ENCODE data around the gene PTGIS. TPM values are rescaled to one million over a fixed set of nuclear protein-coding genes. Genes with fewer than 3 reads are reported as not detected.
"Not testable (repeated sequence)": the region's sequence is repeated elsewhere in the genome, so short reads cannot be mapped to it uniquely, and the experiment has no call there.

The PTGIS gene
- total RNA-seq, 1 experiment from 2014 or later: 20.0 TPM

GRCh38 chr20:49612127-49612738, 44.3 kb upstream of the PTGIS start:
- Histone ChIP-seq H2BK15ac (ENCODE audit: low read depth, low read length) (no peak overlapping the region), H3K4ac (ENCODE audit: low read depth, low read length) (no peak overlapping the region), H3K56ac (ENCODE audit: insufficient read length, low read depth, low read length) (no peak overlapping the region), H4K8ac (replicated peaks; ENCODE audit: insufficient read length, low read depth, low read length) (no peak overlapping the region), H3K9me3 (ENCODE audit: control insufficient read depth, low read depth, low read length) (no peaks in the 10 kb centered on the region), H3T11ph (ENCODE audit: low read length) (no peak overlapping the region), H3K14ac (ENCODE audit: insufficient read depth, low read length) (no peak overlapping the region), H3K9ac (ENCODE audit: extremely low read depth, insufficient read length, low read length) (no peak overlapping the region), H2AK5ac (ENCODE audit: insufficient read length, low read length) (no peak overlapping the region), H3K4me1 (ENCODE audit: insufficient read depth, low read length) (no peaks in the 10 kb centered on the region), H2AFZ (ENCODE audit: low read length) (no peak overlapping the region), H3K23ac (ENCODE audit: insufficient read length, low read depth, low read length) (no peak overlapping the region), H3K18ac (ENCODE audit: insufficient read length, low read depth, low read length) (no peak overlapping the region), H2BK12ac (ENCODE audit: insufficient read length, low read depth, low read length) (no peak overlapping the region), H3K4me2 (ENCODE audit: insufficient read depth, insufficient read length, low read length) (no peak overlapping the region), H3K79me1 (ENCODE audit: insufficient read depth, low read depth, low read length, poor library complexity, severe bottlenecking) (no peaks in the 10 kb centered on the region), H4K91ac (ENCODE audit: insufficient read length, low read depth, low read length) (no peak overlapping the region), H4K5ac (ENCODE audit: insufficient read length, low read depth, low read length) (no peak overlapping the region), H3K27me3 (ENCODE audit: insufficient read depth, low read length) (no peaks in the 10 kb centered on the region), H3K27ac (ENCODE audit: insufficient read length, low read depth, low read length) (no peak overlapping the region), H2BK120ac (ENCODE audit: low read depth, low read length, poor library complexity, severe bottlenecking) (no peak overlapping the region), H3K23me2 (ENCODE audit: insufficient read length, low read depth, low read length, poor library complexity, severe bottlenecking) (peaks cover 7% of the 10 kb centered on the region), H2BK5ac (ENCODE audit: insufficient read length, low read length) (no peak overlapping the region), H3K79me2 (ENCODE audit: insufficient read depth, low read length) (no peaks in the 10 kb centered on the region), H2BK20ac (ENCODE audit: low read depth, low read length, poor library complexity, severe bottlenecking) (no peak overlapping the region), H4K20me1 (ENCODE audit: control insufficient read depth, insufficient read depth, insufficient read length) (no peaks in the 10 kb centered on the region)
- H3K4me3 Mint-ChIP-seq: no peak overlapping the region
- peaks cover 12% of the 10 kb centered on the region for H3K27me3 Mint-ChIP-seq (ENCODE audit: low read depth)
- no CpG with 5 or more reads among the region's 6 CpGs for WGBS (ENCODE audit: extremely low coverage, insufficient read length, low lambda C conversion rate)
- DNase-seq: no peak
- peaks cover 6 to 8% of the 10 kb centered on the region in 2 experiments for H3K4me1 Mint-ChIP-seq
- no peaks in the 10 kb centered on the region; a peak in 1 of 5 replicates for H3K9me3 Mint-ChIP-seq
- TF ChIP-seq, protein P1, sequence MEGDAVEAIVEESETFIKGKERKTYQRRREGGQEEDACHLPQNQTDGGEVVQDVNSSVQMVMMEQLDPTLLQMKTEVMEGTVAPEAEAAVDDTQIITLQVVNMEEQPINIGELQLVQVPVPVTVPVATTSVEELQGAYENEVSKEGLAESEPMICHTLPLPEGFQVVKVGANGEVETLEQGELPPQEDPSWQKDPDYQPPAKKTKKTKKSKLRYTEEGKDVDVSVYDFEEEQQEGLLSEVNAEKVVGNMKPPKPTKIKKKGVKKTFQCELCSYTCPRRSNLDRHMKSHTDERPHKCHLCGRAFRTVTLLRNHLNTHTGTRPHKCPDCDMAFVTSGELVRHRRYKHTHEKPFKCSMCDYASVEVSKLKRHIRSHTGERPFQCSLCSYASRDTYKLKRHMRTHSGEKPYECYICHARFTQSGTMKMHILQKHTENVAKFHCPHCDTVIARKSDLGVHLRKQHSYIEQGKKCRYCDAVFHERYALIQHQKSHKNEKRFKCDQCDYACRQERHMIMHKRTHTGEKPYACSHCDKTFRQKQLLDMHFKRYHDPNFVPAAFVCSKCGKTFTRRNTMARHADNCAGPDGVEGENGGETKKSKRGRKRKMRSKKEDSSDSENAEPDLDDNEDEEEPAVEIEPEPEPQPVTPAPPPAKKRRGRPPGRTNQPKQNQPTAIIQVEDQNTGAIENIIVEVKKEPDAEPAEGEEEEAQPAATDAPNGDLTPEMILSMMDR (conservative IDR thresholded peaks at IDR 0.05): no peak
- no peaks in the 10 kb centered on the region for H3K36me3 Mint-ChIP-seq (ENCODE audit: insufficient read depth in 1 of 3, low read depth in 3 of 3)
- H3K27ac Mint-ChIP-seq: no peak overlapping the region

DNA sequence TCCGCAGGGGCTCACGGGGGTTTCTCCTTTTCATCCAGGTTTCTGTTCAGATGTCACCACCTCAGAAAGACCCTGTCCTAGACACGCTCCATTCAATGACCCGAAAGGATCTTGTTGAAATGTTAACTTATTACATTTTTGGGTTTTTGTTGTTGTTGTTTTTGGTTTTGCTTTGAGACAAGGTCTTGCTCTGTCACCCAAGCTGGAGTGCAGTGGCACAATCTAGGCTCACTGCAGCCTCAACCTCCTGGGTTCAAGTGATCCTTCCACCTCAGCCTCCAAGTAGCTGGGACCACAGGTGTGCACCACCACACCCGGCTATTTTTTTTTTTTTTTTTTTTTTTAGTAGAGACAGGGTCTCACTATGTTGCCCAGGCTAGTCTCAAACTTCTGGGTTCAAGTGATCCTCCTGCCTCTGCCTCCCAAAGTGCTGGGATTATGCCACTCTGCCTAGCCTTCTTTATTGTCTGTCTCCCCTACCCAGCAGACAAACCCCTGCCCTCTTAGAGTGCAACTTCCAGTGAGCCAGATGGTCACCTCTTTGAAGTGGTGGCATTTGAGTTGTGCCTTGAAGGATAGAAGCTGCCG, 43.7 kb upstream of the PTGIS start:
- not testable (repeated sequence) for H4K91ac ChIP-seq (ENCODE audit: insufficient read length, low read depth, low read length)
- 0 out of 5 replicates have a peak overlapping the region, but pooled peaks of 1 of the 2 experiments have one; percentile 7 for H3K4me3 Mint-ChIP-seq

More for the DNA sequence above, 43.7 kb upstream of the PTGIS start:
- H4K8ac ChIP-seq (replicated peaks; ENCODE audit: insufficient read length, low read depth, low read length); H3K27ac ChIP-seq (ENCODE audit: insufficient read length, low read depth, low read length); H2BK120ac ChIP-seq (ENCODE audit: low read depth, low read length, poor library complexity, severe bottlenecking); H3K27me3 ChIP-seq (ENCODE audit: insufficient read depth, low read length); H3K4me1 Mint-ChIP-seq; H2AFZ ChIP-seq (ENCODE audit: low read length); H2BK5ac ChIP-seq (ENCODE audit: insufficient read length, low read length); H2BK12ac ChIP-seq (ENCODE audit: insufficient read length, low read depth, low read length); H3K27ac Mint-ChIP-seq; DNase-seq; H3K9me3 Mint-ChIP-seq; H3K18ac ChIP-seq (ENCODE audit: insufficient read length, low read depth, low read length); H3K14ac ChIP-seq (ENCODE audit: insufficient read depth, low read length); H3K23ac ChIP-seq (ENCODE audit: insufficient read length, low read depth, low read length); H3K9me3 ChIP-seq (ENCODE audit: control insufficient read depth, low read depth, low read length); H3K36me3 Mint-ChIP-seq (ENCODE audit: insufficient read depth in 1 of 3, low read depth in 3 of 3); H3T11ph ChIP-seq (ENCODE audit: low read length); H3K9ac ChIP-seq (ENCODE audit: extremely low read depth, insufficient read length, low read length); H4K20me1 ChIP-seq (ENCODE audit: control insufficient read depth, insufficient read depth, insufficient read length); H3K23me2 ChIP-seq (ENCODE audit: insufficient read length, low read depth, low read length, poor library complexity, severe bottlenecking); H2AK5ac ChIP-seq (ENCODE audit: insufficient read length, low read length); H3K56ac ChIP-seq (ENCODE audit: insufficient read length, low read depth, low read length); H3K4ac ChIP-seq (ENCODE audit: low read depth, low read length); H2BK15ac ChIP-seq (ENCODE audit: low read depth, low read length); H4K5ac ChIP-seq (ENCODE audit: insufficient read length, low read depth, low read length); H3K4me1 ChIP-seq (ENCODE audit: insufficient read depth, low read length); H3K79me1 ChIP-seq (ENCODE audit: insufficient read depth, low read depth, low read length, poor library complexity, severe bottlenecking); H2BK20ac ChIP-seq (ENCODE audit: low read depth, low read length, poor library complexity, severe bottlenecking); H3K79me2 ChIP-seq (ENCODE audit: insufficient read depth, low read length); H3K4me2 ChIP-seq (ENCODE audit: insufficient read depth, insufficient read length, low read length): not testable (repeated sequence)
- no CpG with 5 or more reads among the region's 6 CpGs for WGBS (ENCODE audit: extremely low coverage, insufficient read length, low lambda C conversion rate)
- H3K27me3 Mint-ChIP-seq (ENCODE audit: low read depth): peaks cover 12% of the 10 kb centered on the region

All from H9 (cell line).